ENCODE data around the gene VSTM2B. TPM values are rescaled to one million over a fixed set of nuclear protein-coding genes. Genes with fewer than 3 reads are reported as not detected.

Gene VSTM2B
- total RNA-seq, 1 experiment from 2014 or later: 0.31 TPM

GRCh38 chr19:29497241-29497640 lies 28.6 kb upstream of the VSTM2B start:
- Histone ChIP-seq H4K20me1 (ENCODE audit: control insufficient read depth, insufficient read depth, insufficient read length) (no peaks in the 10 kb centered on the region), H3K23me2 (ENCODE audit: insufficient read length, low read depth, low read length, poor library complexity, severe bottlenecking) (no peaks in the 10 kb centered on the region), H3K4ac (ENCODE audit: low read depth, low read length) (no peak overlapping the region), H2BK12ac (ENCODE audit: insufficient read length, low read depth, low read length) (no peak overlapping the region), H4K8ac (replicated peaks; ENCODE audit: insufficient read length, low read depth, low read length) (no peak overlapping the region), H3K79me2 (ENCODE audit: insufficient read depth, low read length) (no peaks in the 10 kb centered on the region), H2BK5ac (ENCODE audit: insufficient read length, low read length) (no peak overlapping the region), H3K4me2 (ENCODE audit: insufficient read depth, insufficient read length, low read length) (no peak overlapping the region), H3T11ph (ENCODE audit: low read length) (no peak overlapping the region), H4K5ac (ENCODE audit: insufficient read length, low read depth, low read length) (no peak overlapping the region), H3K23ac (ENCODE audit: insufficient read length, low read depth, low read length) (no peak overlapping the region), H3K18ac (ENCODE audit: insufficient read length, low read depth, low read length) (no peak overlapping the region), H2AFZ (ENCODE audit: low read length) (no peak overlapping the region), H2BK20ac (ENCODE audit: low read depth, low read length, poor library complexity, severe bottlenecking) (no peak overlapping the region), H2AK5ac (ENCODE audit: insufficient read length, low read length) (no peak overlapping the region), H3K9me3 (ENCODE audit: control insufficient read depth, low read depth, low read length) (no peaks in the 10 kb centered on the region), H2BK15ac (ENCODE audit: low read depth, low read length) (no peak overlapping the region), H3K56ac (ENCODE audit: insufficient read length, low read depth, low read length) (no peak overlapping the region), H3K4me1 (ENCODE audit: insufficient read depth, low read length) (peaks cover 5% of the 10 kb centered on the region; the same call in 1 of the 2 replicates), H3K27ac (ENCODE audit: insufficient read length, low read depth, low read length) (no peak overlapping the region), H2BK120ac (ENCODE audit: low read depth, low read length, poor library complexity, severe bottlenecking) (no peak overlapping the region), H3K79me1 (ENCODE audit: insufficient read depth, low read depth, low read length, poor library complexity, severe bottlenecking) (no peaks in the 10 kb centered on the region), H3K14ac (ENCODE audit: insufficient read depth, low read length) (no peak overlapping the region), H3K9ac (ENCODE audit: extremely low read depth, insufficient read length, low read length) (no peak overlapping the region), H3K27me3 (ENCODE audit: insufficient read depth, low read length) (no peaks in the 10 kb centered on the region), H4K91ac (ENCODE audit: insufficient read length, low read depth, low read length) (no peak overlapping the region)
- no CpG with 5 or more reads among the region's 3 CpGs for WGBS (ENCODE audit: extremely low coverage, insufficient read length, low lambda C conversion rate)
- TF ChIP-seq, protein P1, sequence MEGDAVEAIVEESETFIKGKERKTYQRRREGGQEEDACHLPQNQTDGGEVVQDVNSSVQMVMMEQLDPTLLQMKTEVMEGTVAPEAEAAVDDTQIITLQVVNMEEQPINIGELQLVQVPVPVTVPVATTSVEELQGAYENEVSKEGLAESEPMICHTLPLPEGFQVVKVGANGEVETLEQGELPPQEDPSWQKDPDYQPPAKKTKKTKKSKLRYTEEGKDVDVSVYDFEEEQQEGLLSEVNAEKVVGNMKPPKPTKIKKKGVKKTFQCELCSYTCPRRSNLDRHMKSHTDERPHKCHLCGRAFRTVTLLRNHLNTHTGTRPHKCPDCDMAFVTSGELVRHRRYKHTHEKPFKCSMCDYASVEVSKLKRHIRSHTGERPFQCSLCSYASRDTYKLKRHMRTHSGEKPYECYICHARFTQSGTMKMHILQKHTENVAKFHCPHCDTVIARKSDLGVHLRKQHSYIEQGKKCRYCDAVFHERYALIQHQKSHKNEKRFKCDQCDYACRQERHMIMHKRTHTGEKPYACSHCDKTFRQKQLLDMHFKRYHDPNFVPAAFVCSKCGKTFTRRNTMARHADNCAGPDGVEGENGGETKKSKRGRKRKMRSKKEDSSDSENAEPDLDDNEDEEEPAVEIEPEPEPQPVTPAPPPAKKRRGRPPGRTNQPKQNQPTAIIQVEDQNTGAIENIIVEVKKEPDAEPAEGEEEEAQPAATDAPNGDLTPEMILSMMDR (conservative IDR thresholded peaks at IDR 0.05): no peak
- Mint-ChIP-seq H3K4me1 (peaks cover 19 to 23% of the 10 kb centered on the region in 2 experiments), H3K27me3 (ENCODE audit: low read depth) (peaks cover 17% of the 10 kb centered on the region), H3K9me3 (no peaks in the 10 kb centered on the region; a peak in 1 of 5 replicates), H3K36me3 (ENCODE audit: insufficient read depth in 1 of 3, low read depth in 3 of 3) (no peaks in the 10 kb centered on the region; a peak in 1 of 7 replicates), H3K4me3 (no peak overlapping the region), H3K27ac (no peak overlapping the region)
- DNase-seq: no peak
